Smooth muscle cell (in vitro differentiated cells): Measurements from ENCODE around the gene COL21A1. TPM values are rescaled to one million over a fixed set of nuclear protein-coding genes. Genes with fewer than 3 reads are reported as not detected.

Experiments used
- DNase-seq: peaks from one replicate; lab custom pipeline; 2025; ENCODE audit not compliant: unreplicated experiment; lab: John Stamatoyannopoulos, UW
- H2AFZ ChIP-seq: fragments of 200-600 bp; sonication (generic); 2 replicates; pipeline ENCODE4 v1.6.0; 2016; ENCODE audit warnings: antibody characterized with exemption, low read depth, mild to moderate bottlenecking
- H3F3A ChIP-seq: fragments of 200-600 bp; sonication (generic); 2 replicates; pipeline ENCODE4 v1.6.0; 2017; ENCODE audit warnings: antibody characterized with exemption, low read depth
- H3K27ac ChIP-seq: fragments of 200-600 bp; sonication (generic); 2 replicates; pipeline ENCODE4 v1.5.1; 2016; ENCODE audit warnings: low read depth, mild to moderate bottlenecking
- H3K27me3 ChIP-seq: fragments of 200-600 bp; sonication (generic); 2 replicates; pipeline ENCODE4 v1.6.1; 2016; ENCODE audit warnings: low read depth, mild to moderate bottlenecking
- H3K36me3 ChIP-seq: fragments of 200-600 bp; sonication (generic); 2 replicates; pipeline ENCODE4 v1.5.1; 2016; ENCODE audit warnings: low read depth
- H3K4me1 ChIP-seq: fragments of 200-600 bp; sonication (generic); 2 replicates; pipeline ENCODE4 v1.5.1; 2016; ENCODE audit warnings: low read depth
- H3K4me2 ChIP-seq: fragments of 200-600 bp; sonication (generic); 2 replicates; pipeline ENCODE4 v1.6.0; 2016; ENCODE audit warnings: mild to moderate bottlenecking
- H3K4me3 ChIP-seq: fragments of 200-600 bp; sonication (generic); 2 replicates; pipeline ENCODE4 v1.5.1; 2016; ENCODE audit warnings: mild to moderate bottlenecking
- H3K79me2 ChIP-seq: fragments of 200-600 bp; sonication (generic); 2 replicates; pipeline ENCODE4 v1.6.0; 2016; ENCODE audit warnings: low read depth, mild to moderate bottlenecking
- H3K9ac ChIP-seq: fragments of 200-600 bp; sonication (generic); 2 replicates; pipeline ENCODE4 v1.6.0; 2016; ENCODE audit warnings: low read depth
- H3K9me3 ChIP-seq: fragments of 200-600 bp; sonication (generic); replicated peaks from 2 replicates; pipeline ENCODE4 v1.5.1; 2016; ENCODE audit warnings: low read depth
- H4K20me1 ChIP-seq: fragments of 200-600 bp; sonication (generic); 2 replicates; pipeline ENCODE4 v1.6.0; 2016; ENCODE audit warnings: low read depth
- CTCF ChIP-seq: fragments of 200-600 bp; sonication (generic); IDR thresholded peaks from 2 replicates; pipeline ENCODE4 v1.5.1; 2017; ENCODE audit warnings: borderline replicate concordance, mild to moderate bottlenecking, antibody characterized with exemption; ENCODE audit not compliant: insufficient read depth, poor library complexity, severe bottlenecking
- WGBS: methylation state at CpG from one replicate; pipeline ENCODE4 v1.1.7; 2016; ENCODE audit warnings: low lambda C conversion rate; 5-methylcytosine and 5-hydroxymethylcytosine counted together
- polyA plus RNA-seq: library from polyadenylated mRNA; unstranded; fragments of >200 nt; fragmentation: Nextera tagmentation; extraction: Ambion mirVana; gene quantifications from 2 replicates; pipeline ENCODE4 v1.2.1, GENCODE V29; 2016
- total RNA-seq: library from RNA; depleted of rRNA; stranded (reverse); fragments of >200 nt; gene quantifications from 2 replicates; pipeline ENCODE4 v1.2.3, GENCODE V29; 2014

The COL21A1 gene
- total and polyA plus RNA-seq, 2 experiments from 2014 or later = 5.8 to 8.2 TPM

GRCh38 chr6:56072856-56073255, 174.5 kb downstream of the COL21A1 start:
- peaks cover 5% of the 10 kb centered on the region for H3K36me3 ChIP-seq
- no peaks in the 10 kb centered on the region for H3K27me3 ChIP-seq
- H3K9ac ChIP-seq = no peak overlapping the region
- no peak for DNase-seq
- TF ChIP-seq CTCF = no peak
- H2AFZ ChIP-seq = no peak overlapping the region
- peaks cover 6% of the 10 kb centered on the region for H3K9me3 ChIP-seq
- peak overlapping the region; percentile 25 for H3K27ac ChIP-seq
- no peak overlapping the region for H3K4me3 ChIP-seq
- H3K4me1 ChIP-seq = no peaks in the 10 kb centered on the region
- no peaks in the 10 kb centered on the region for H3K79me2 ChIP-seq
- H3F3A ChIP-seq = no peaks in the 10 kb centered on the region
- 39% methylated on average over 1 of the region's 1 CpG for WGBS
- no peaks in the 10 kb centered on the region for H4K20me1 ChIP-seq
- H3K4me2 ChIP-seq = no peak overlapping the region

GRCh38 chr6:56065408-56065807, 182.0 kb downstream of the COL21A1 start:
- Histone ChIP-seq H4K20me1 (no peaks in the 10 kb centered on the region), H3K79me2 (no peaks in the 10 kb centered on the region), H3K27me3 (no peaks in the 10 kb centered on the region), H3K27ac (no peak overlapping the region), H3K9me3 (no peaks in the 10 kb centered on the region), H3K4me3 (no peak overlapping the region), H3F3A (no peaks in the 10 kb centered on the region), H3K36me3 (no peaks in the 10 kb centered on the region), H2AFZ (no peak overlapping the region), H3K4me1 (no peaks in the 10 kb centered on the region), H3K9ac (no peak overlapping the region), H3K4me2 (no peak overlapping the region)
- TF ChIP-seq CTCF = no peak
- no peak for DNase-seq

GRCh38 chr6:56062836-56063235, 184.5 kb downstream of the COL21A1 start:
- H3K27me3 ChIP-seq = no peaks in the 10 kb centered on the region
- no peak for DNase-seq
- no peak overlapping the region for H3K9ac ChIP-seq
- H3K4me3 ChIP-seq = no peak overlapping the region
- H3K36me3 ChIP-seq = no peaks in the 10 kb centered on the region
- no peaks in the 10 kb centered on the region for H3K4me1 ChIP-seq
- WGBS = 88% methylated on average over 1 of the region's 1 CpG
- H3K27ac ChIP-seq = no peak overlapping the region
- no peaks in the 10 kb centered on the region for H3K9me3 ChIP-seq
- no peaks in the 10 kb centered on the region for H3F3A ChIP-seq
- no peaks in the 10 kb centered on the region for H4K20me1 ChIP-seq
- no peak for TF ChIP-seq CTCF
- H2AFZ ChIP-seq = no peak overlapping the region
- H3K4me2 ChIP-seq = no peak overlapping the region
- no peaks in the 10 kb centered on the region for H3K79me2 ChIP-seq

- no peak overlapping the region for H3K27ac ChIP-seq
- H3K36me3 ChIP-seq = no peaks in the 10 kb centered on the region
- no peaks in the 10 kb centered on the region for H3K79me2 ChIP-seq
- DNase-seq = no peak
- H3K27me3 ChIP-seq = no peaks in the 10 kb centered on the region
- H3K4me3 ChIP-seq = no peak overlapping the region
- H3K4me1 ChIP-seq = no peaks in the 10 kb centered on the region
- peak overlapping the region; percentile 13 for H3K4me2 ChIP-seq
- 19% methylated on average over 2 of the region's 2 CpGs for whole genome bisulfite sequencing
- H3K9me3 ChIP-seq = no peaks in the 10 kb centered on the region
- no peak overlapping the region for H3K9ac ChIP-seq
- H3F3A ChIP-seq = no peaks in the 10 kb centered on the region
- no peaks in the 10 kb centered on the region for H4K20me1 ChIP-seq
- TF ChIP-seq CTCF = no peak
- peak overlapping the region; percentile 61 for H2AFZ ChIP-seq
These were observed 188.7 kb downstream of the COL21A1 start for GRCh38 chr6:56058636-56059035.
